SK-N-SH treated with all-trans-retinoic acid at 6 μM for 48 hours (cell line): Measurements from ENCODE around the gene CHRNB1.

Experiments used
- ATAC-seq: fragments of 200-7000 bp; cut with Tn5 transposase; 3 replicates; pipeline ENCODE4 v1.9.1; 2020; ENCODE audit warnings: mild to moderate bottlenecking, moderate library complexity
- ARNTL ChIP-seq: fragments of 450-650 bp; formaldehyde crosslinking; IDR thresholded peaks from 2 replicates; pipeline ENCODE4 v1.5.0; 2020; ENCODE audit warnings: low read depth, mild to moderate bottlenecking, moderate library complexity, borderline replicate concordance
- ESRRG ChIP-seq: fragments of 250-450 bp; sonication (Bioruptor Pico); IDR thresholded peaks from 2 replicates; pipeline ENCODE4 v1.6.1; 2021; ENCODE audit warnings: mild to moderate bottlenecking
- GLIS3 ChIP-seq: fragments of 250-450 bp; sonication (Bioruptor Pico); IDR thresholded peaks from 2 replicates; pipeline ENCODE4 v1.5.0; 2020; ENCODE audit warnings: mild to moderate bottlenecking, moderate library complexity
- ISL1 ChIP-seq: fragments of 250-450 bp; sonication (Bioruptor Pico); IDR thresholded peaks from 2 replicates; pipeline ENCODE4 v2.1.2; 2022; ENCODE audit warnings: mild to moderate bottlenecking, moderate library complexity
- OSR1 ChIP-seq: fragments of 250-450 bp; sonication (Bioruptor Pico); IDR thresholded peaks from 2 replicates; pipeline ENCODE4 v1.8.0; 2022; ENCODE audit warnings: moderate library complexity, mild to moderate bottlenecking, inconsistent platforms
- RARB ChIP-seq: fragments of 250-450 bp; sonication (Bioruptor Pico); IDR thresholded peaks from 2 replicates; pipeline ENCODE4 v1.8.0; 2021; ENCODE audit warnings: mild to moderate bottlenecking, moderate library complexity
- TCF4 ChIP-seq: fragments of 250-450 bp; sonication (Bioruptor Pico); IDR thresholded peaks from 2 replicates; pipeline ENCODE4 v1.8.0; 2021; ENCODE audit warnings: mild to moderate bottlenecking, moderate library complexity, borderline replicate concordance
- TOX ChIP-seq: fragments of 250-450 bp; sonication (Bioruptor Pico); IDR thresholded peaks from 2 replicates; pipeline ENCODE4 v1.8.0; 2021; ENCODE audit warnings: mild to moderate bottlenecking, moderate library complexity, borderline replicate concordance
- ZC3H10 ChIP-seq: fragments of 250-450 bp; sonication (Bioruptor Pico); IDR thresholded peaks from 2 replicates; pipeline ENCODE4 v1.5.1; 2021; ENCODE audit warnings: mild to moderate bottlenecking, moderate library complexity
- ZFP3 ChIP-seq: fragments of 250-450 bp; sonication (Bioruptor Pico); IDR thresholded peaks from 2 replicates; pipeline ENCODE4 v1.5.0; 2020; ENCODE audit warnings: mild to moderate bottlenecking, moderate library complexity
- ZFP30 ChIP-seq: fragments of 450-650 bp; formaldehyde crosslinking; IDR thresholded peaks from 2 replicates; pipeline ENCODE4 v1.5.0; 2022; ENCODE audit warnings: mild to moderate bottlenecking, moderate library complexity
- ZNF565 ChIP-seq: fragments of 450-650 bp; formaldehyde crosslinking; conservative IDR thresholded peaks from 2 replicates; pipeline ENCODE4 v1.5.0; 2020; ENCODE audit warnings: low read depth, mild to moderate bottlenecking, moderate library complexity
- ZNF70 ChIP-seq: fragments of 450-650 bp; formaldehyde crosslinking; IDR thresholded peaks from 2 replicates; pipeline ENCODE4 v1.5.0; 2020; ENCODE audit warnings: mild to moderate bottlenecking, moderate library complexity
- ZNF8 ChIP-seq: fragments of 450-650 bp; formaldehyde crosslinking; IDR thresholded peaks from 2 replicates; pipeline ENCODE4 v1.5.0; 2020; ENCODE audit warnings: mild to moderate bottlenecking, moderate library complexity
- TF ChIP-seq, protein P1 (sequence below): fragments of 250-450 bp; sonication (Bioruptor Pico); IDR thresholded peaks from 2 replicates; pipeline ENCODE4 v1.5.0; 2020; ENCODE audit warnings: mild to moderate bottlenecking, moderate library complexity
- TF ChIP-seq, protein P2 (sequence below): fragments of 250-450 bp; sonication (Bioruptor Pico); IDR thresholded peaks from 2 replicates; pipeline ENCODE4 v1.8.0; 2021; ENCODE audit warnings: low read depth, mild to moderate bottlenecking, moderate library complexity, borderline replicate concordance
- TF ChIP-seq, protein P3 (sequence below): fragments of 250-450 bp; sonication (Bioruptor Pico); IDR thresholded peaks from 2 replicates; pipeline ENCODE4 v1.5.1; 2021; ENCODE audit warnings: mild to moderate bottlenecking, moderate library complexity
- TF ChIP-seq, protein P4 (sequence below): fragments of 250-450 bp; sonication (Bioruptor Pico); IDR thresholded peaks from 2 replicates; pipeline ENCODE4 v1.5.1; 2020; ENCODE audit warnings: low read depth, mild to moderate bottlenecking, moderate library complexity
- TF ChIP-seq, protein P5 (sequence below): fragments of 250-450 bp; sonication (Bioruptor Pico); IDR thresholded peaks from 2 replicates; pipeline ENCODE4 v1.8.0; 2020; ENCODE audit warnings: mild to moderate bottlenecking, moderate library complexity, borderline replicate concordance

The CHRNB1 gene

DNA sequence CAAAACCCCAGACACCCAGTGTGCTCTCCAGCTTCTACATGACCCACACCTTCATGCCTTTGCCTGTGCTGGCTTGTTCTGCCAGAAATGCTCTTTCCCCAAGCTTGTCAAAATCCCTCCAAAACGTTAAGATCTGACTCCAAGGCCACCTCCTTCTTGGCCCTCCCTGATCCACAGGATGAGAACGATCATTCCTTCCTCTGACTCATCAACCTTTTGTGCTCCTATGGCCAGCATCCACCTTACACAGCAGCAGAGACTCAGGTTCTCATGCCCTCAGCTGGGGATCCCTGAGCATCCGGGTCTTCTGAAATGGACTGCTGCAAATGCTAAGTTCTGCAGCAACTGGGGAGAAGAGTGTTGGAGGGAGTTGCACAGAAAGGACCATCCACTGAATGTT, 31.6 kb downstream of the CHRNB1 start:
- TF ChIP-seq ZFP3 (CRISPR knock-in tag): no peak
- TF ChIP-seq TOX (CRISPR knock-in tag): no peak
- TF ChIP-seq, protein P1, sequence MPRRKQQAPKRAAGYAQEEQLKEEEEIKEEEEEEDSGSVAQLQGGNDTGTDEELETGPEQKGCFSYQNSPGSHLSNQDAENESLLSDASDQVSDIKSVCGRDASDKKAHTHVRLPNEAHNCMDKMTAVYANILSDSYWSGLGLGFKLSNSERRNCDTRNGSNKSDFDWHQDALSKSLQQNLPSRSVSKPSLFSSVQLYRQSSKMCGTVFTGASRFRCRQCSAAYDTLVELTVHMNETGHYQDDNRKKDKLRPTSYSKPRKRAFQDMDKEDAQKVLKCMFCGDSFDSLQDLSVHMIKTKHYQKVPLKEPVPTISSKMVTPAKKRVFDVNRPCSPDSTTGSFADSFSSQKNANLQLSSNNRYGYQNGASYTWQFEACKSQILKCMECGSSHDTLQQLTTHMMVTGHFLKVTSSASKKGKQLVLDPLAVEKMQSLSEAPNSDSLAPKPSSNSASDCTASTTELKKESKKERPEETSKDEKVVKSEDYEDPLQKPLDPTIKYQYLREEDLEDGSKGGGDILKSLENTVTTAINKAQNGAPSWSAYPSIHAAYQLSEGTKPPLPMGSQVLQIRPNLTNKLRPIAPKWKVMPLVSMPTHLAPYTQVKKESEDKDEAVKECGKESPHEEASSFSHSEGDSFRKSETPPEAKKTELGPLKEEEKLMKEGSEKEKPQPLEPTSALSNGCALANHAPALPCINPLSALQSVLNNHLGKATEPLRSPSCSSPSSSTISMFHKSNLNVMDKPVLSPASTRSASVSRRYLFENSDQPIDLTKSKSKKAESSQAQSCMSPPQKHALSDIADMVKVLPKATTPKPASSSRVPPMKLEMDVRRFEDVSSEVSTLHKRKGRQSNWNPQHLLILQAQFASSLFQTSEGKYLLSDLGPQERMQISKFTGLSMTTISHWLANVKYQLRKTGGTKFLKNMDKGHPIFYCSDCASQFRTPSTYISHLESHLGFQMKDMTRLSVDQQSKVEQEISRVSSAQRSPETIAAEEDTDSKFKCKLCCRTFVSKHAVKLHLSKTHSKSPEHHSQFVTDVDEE (CRISPR knock-in tag): no peak
- no peak for TF ChIP-seq ARNTL (CRISPR knock-in tag)
- TF ChIP-seq, protein P2, sequence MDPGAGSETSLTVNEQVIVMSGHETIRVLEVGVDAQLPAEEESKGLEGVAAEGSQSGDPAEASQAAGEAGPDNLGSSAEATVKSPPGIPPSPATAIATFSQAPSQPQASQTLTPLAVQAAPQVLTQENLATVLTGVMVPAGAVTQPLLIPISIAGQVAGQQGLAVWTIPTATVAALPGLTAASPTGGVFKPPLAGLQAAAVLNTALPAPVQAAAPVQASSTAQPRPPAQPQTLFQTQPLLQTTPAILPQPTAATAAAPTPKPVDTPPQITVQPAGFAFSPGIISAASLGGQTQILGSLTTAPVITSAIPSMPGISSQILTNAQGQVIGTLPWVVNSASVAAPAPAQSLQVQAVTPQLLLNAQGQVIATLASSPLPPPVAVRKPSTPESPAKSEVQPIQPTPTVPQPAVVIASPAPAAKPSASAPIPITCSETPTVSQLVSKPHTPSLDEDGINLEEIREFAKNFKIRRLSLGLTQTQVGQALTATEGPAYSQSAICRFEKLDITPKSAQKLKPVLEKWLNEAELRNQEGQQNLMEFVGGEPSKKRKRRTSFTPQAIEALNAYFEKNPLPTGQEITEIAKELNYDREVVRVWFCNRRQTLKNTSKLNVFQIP (CRISPR knock-in tag): no peak
- TF ChIP-seq, protein P3, sequence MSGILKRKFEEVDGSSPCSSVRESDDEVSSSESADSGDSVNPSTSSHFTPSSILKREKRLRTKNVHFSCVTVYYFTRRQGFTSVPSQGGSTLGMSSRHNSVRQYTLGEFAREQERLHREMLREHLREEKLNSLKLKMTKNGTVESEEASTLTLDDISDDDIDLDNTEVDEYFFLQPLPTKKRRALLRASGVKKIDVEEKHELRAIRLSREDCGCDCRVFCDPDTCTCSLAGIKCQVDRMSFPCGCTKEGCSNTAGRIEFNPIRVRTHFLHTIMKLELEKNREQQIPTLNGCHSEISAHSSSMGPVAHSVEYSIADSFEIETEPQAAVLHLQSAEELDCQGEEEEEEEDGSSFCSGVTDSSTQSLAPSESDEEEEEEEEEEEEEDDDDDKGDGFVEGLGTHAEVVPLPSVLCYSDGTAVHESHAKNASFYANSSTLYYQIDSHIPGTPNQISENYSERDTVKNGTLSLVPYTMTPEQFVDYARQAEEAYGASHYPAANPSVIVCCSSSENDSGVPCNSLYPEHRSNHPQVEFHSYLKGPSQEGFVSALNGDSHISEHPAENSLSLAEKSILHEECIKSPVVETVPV (CRISPR knock-in tag): no peak
- TF ChIP-seq ZNF70: no peak
- TF ChIP-seq ZFP30: no peak
- no peak for TF ChIP-seq ISL1 (CRISPR knock-in tag)
- no peak for TF ChIP-seq ZC3H10 (CRISPR knock-in tag)
- TF ChIP-seq ESRRG (CRISPR knock-in tag): no peak
- TF ChIP-seq GLIS3: no peak
- TF ChIP-seq, protein P4, sequence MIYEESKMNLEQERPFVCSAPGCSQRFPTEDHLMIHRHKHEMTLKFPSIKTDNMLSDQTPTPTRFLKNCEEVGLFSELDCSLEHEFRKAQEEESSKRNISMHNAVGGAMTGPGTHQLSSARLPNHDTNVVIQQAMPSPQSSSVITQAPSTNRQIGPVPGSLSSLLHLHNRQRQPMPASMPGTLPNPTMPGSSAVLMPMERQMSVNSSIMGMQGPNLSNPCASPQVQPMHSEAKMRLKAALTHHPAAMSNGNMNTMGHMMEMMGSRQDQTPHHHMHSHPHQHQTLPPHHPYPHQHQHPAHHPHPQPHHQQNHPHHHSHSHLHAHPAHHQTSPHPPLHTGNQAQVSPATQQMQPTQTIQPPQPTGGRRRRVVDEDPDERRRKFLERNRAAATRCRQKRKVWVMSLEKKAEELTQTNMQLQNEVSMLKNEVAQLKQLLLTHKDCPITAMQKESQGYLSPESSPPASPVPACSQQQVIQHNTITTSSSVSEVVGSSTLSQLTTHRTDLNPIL (CRISPR knock-in tag): no peak
- TF ChIP-seq, protein P5, sequence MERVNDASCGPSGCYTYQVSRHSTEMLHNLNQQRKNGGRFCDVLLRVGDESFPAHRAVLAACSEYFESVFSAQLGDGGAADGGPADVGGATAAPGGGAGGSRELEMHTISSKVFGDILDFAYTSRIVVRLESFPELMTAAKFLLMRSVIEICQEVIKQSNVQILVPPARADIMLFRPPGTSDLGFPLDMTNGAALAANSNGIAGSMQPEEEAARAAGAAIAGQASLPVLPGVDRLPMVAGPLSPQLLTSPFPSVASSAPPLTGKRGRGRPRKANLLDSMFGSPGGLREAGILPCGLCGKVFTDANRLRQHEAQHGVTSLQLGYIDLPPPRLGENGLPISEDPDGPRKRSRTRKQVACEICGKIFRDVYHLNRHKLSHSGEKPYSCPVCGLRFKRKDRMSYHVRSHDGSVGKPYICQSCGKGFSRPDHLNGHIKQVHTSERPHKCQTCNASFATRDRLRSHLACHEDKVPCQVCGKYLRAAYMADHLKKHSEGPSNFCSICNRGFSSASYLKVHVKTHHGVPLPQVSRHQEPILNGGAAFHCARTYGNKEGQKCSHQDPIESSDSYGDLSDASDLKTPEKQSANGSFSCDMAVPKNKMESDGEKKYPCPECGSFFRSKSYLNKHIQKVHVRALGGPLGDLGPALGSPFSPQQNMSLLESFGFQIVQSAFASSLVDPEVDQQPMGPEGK (CRISPR knock-in tag): no peak
- TF ChIP-seq, all 23 proteins: peak for 0

DNA sequence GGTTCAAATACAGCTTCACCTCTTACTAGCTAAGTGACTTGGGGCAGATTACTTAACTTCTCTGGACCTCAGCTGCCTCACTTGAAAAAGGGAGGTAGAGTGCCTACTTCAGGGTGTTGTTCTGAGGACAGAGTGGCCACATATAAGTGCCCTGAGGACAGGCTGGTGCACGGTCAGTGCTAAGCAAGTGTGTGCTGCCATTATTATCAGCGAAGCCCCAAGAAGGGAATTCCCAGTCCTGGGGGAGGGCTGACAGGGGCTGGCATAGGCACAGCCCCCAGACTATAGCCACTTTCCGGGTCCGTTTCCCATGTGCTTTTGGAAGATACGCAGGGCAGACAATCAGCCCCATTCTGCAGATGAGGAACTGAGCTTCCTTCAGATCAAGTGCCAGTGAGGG, 32.1 kb downstream of the CHRNB1 start:
- TF ChIP-seq, protein P4 (CRISPR knock-in tag): no peak
- TF ChIP-seq, protein P5 (CRISPR knock-in tag): no peak
- TF ChIP-seq ZFP30 (no peak), ZNF565 (CRISPR knock-in tag) (no peak), ZNF8 (CRISPR knock-in tag) (no peak), OSR1 (no peak), ESRRG (CRISPR knock-in tag) (no peak), ISL1 (CRISPR knock-in tag) (no peak), TCF4 (CRISPR knock-in tag) (no peak), RARB (CRISPR knock-in tag) (no peak)
- TF ChIP-seq, protein P2 (CRISPR knock-in tag): no peak
- ATAC-seq: no peak

More for the DNA sequence above, 31.6 kb downstream of the CHRNB1 start:
- peak; percentile 10; the same call in 1 of the 3 replicates for ATAC-seq
